Left ventricle myocardium inferior (tissue), 1 donor: ENCODE measurements around the gene MRM2. TPM values are rescaled to one million over a fixed set of nuclear protein-coding genes. Genes with fewer than 3 reads are reported as not detected.

ENCODE experiments used
- DNase-seq: peaks from one replicate; pipeline ENCODE4 v3.0.0-alpha.2; 2020
- H3K27ac ChIP-seq: fragments of 200-600 bp; replicated peaks from 2 replicates; pipeline ENCODE4 v1.8.0; 2021
- H3K27me3 ChIP-seq: fragments of 200-600 bp; 2 replicates; pipeline ENCODE4 v1.8.0; 2021; ENCODE audit warnings: low read depth
- H3K36me3 ChIP-seq: fragments of 200-600 bp; 2 replicates; pipeline ENCODE4 v1.8.0; 2021
- H3K4me1 ChIP-seq: fragments of 200-600 bp; 2 replicates; pipeline ENCODE4 v1.8.0; 2021
- H3K4me3 ChIP-seq: fragments of 200-600 bp; 2 replicates; pipeline ENCODE4 v1.8.0; 2021; ENCODE audit warnings: mild to moderate bottlenecking, moderate library complexity
- H3K9me3 ChIP-seq: fragments of 200-600 bp; replicated peaks from 2 replicates; pipeline ENCODE4 v1.8.0; 2021
- CTCF ChIP-seq: fragments of 200-600 bp; IDR thresholded peaks from 2 replicates; pipeline ENCODE4 v1.8.0; 2021; ENCODE audit warnings: antibody characterized with exemption, mild to moderate bottlenecking, borderline replicate concordance
- intact Hi-C: fragments of 100-400 bp; cut with micrococcal nuclease; formaldehyde crosslinking; loops from one replicate; pipeline ENCODE4 v1.11.0; 2022
- total RNA-seq: library from RNA; stranded (reverse); fragmentation: NEBNext Ultra II Directional; extraction: Animal tissue kit (Norgen Biotek cat#: 25700); gene quantifications from one replicate; pipeline ENCODE4 v1.2.1, GENCODE V29; 2021
- donor health status: DM: no; HTN: yes; CAD: no; lungs with severe emphysema.

The MRM2 gene
- total RNA-seq, 1 donor from 2014 or later, result 19.9 TPM

- no peak for TF ChIP-seq CTCF
- Histone ChIP-seq H3K4me1 (peaks cover 2% of the 10 kb centered on the region), H3K4me3 (no peak overlapping the region), H3K27me3 (no peaks in the 10 kb centered on the region), H3K36me3 (peaks cover 31% of the 10 kb centered on the region), H3K9me3 (no peaks in the 10 kb centered on the region), H3K27ac (no peak overlapping the region)
- intact Hi-C loops, result no loop called here
- no peak for DNase-seq
Observed at GRCh38 chr7:2254429-2255144, 12.6 kb upstream of the MRM2 start.

- no peak for DNase-seq
- Histone ChIP-seq H3K4me3 (no peak overlapping the region), H3K9me3 (no peaks in the 10 kb centered on the region), H3K4me1 (peaks cover 11% of the 10 kb centered on the region), H3K36me3 (peaks cover 31% of the 10 kb centered on the region), H3K27me3 (no peaks in the 10 kb centered on the region), H3K27ac (no peak overlapping the region)
- intact Hi-C loops, result no loop called here
- TF ChIP-seq CTCF, result no peak
Observed at GRCh38 chr7:2253525-2254244, 11.7 kb upstream of the MRM2 start.

- no peaks in the 10 kb centered on the region for H3K27me3 ChIP-seq
- peaks cover 16% of the 10 kb centered on the region for H3K4me1 ChIP-seq
- DNase-seq, result no peak
- H3K4me3 ChIP-seq, result no peak overlapping the region
- intact Hi-C loops, result no loop called here
- peaks cover 31% of the 10 kb centered on the region for H3K36me3 ChIP-seq
- no peak for TF ChIP-seq CTCF
- no peaks in the 10 kb centered on the region for H3K9me3 ChIP-seq
- no peak overlapping the region for H3K27ac ChIP-seq
Observed at GRCh38 chr7:2253021-2253420, 11.0 kb upstream of the MRM2 start.

GRCh38 chr7:2251841-2252771 is 10.1 kb upstream of the MRM2 start:
- intact Hi-C loops, result no loop called here
- no peak for DNase-seq
- H3K9me3 ChIP-seq, result no peaks in the 10 kb centered on the region
- no peak for TF ChIP-seq CTCF
- H3K36me3 ChIP-seq, result peaks cover 27% of the 10 kb centered on the region
- peaks cover 16% of the 10 kb centered on the region for H3K4me1 ChIP-seq
- H3K4me3 ChIP-seq, result no peak overlapping the region
- H3K27me3 ChIP-seq, result no peaks in the 10 kb centered on the region
- no peak overlapping the region for H3K27ac ChIP-seq

- Histone ChIP-seq H3K27ac (no peak overlapping the region), H3K9me3 (no peaks in the 10 kb centered on the region), H3K4me1 (peaks cover 16% of the 10 kb centered on the region), H3K36me3 (peaks cover 20% of the 10 kb centered on the region), H3K4me3 (no peak overlapping the region), H3K27me3 (no peaks in the 10 kb centered on the region)
- DNase-seq, result no peak
- TF ChIP-seq CTCF, result no peak
- intact Hi-C loops, result no loop called here
Observed at GRCh38 chr7:2251381-2251780, 9.4 kb upstream of the MRM2 start.
